22Rv1 (cell line): Measurements from ENCODE around the gene MYO18B.

Source experiments
- H3K27ac ChIP-seq: fragments of 450-650 bp; 2 replicates; pipeline ENCODE4 v1.5.1; 2017
- ZFX ChIP-seq: fragments of 450-650 bp; IDR thresholded peaks from 2 replicates; pipeline ENCODE4 v1.6.1; 2017; ENCODE audit warnings: antibody characterized with exemption, borderline replicate concordance
- TF ChIP-seq, protein P1 (sequence below): fragments of 450-650 bp; IDR thresholded peaks from 2 replicates; pipeline ENCODE4 v1.5.1; 2017; ENCODE audit warnings: mild to moderate bottlenecking

The MYO18B gene

GRCh38 chr22:25841775-25842174, 99.8 kb downstream of the MYO18B start:
- no peak overlapping the region for H3K27ac ChIP-seq
- TF ChIP-seq, protein P1, sequence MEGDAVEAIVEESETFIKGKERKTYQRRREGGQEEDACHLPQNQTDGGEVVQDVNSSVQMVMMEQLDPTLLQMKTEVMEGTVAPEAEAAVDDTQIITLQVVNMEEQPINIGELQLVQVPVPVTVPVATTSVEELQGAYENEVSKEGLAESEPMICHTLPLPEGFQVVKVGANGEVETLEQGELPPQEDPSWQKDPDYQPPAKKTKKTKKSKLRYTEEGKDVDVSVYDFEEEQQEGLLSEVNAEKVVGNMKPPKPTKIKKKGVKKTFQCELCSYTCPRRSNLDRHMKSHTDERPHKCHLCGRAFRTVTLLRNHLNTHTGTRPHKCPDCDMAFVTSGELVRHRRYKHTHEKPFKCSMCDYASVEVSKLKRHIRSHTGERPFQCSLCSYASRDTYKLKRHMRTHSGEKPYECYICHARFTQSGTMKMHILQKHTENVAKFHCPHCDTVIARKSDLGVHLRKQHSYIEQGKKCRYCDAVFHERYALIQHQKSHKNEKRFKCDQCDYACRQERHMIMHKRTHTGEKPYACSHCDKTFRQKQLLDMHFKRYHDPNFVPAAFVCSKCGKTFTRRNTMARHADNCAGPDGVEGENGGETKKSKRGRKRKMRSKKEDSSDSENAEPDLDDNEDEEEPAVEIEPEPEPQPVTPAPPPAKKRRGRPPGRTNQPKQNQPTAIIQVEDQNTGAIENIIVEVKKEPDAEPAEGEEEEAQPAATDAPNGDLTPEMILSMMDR = no peak
- TF ChIP-seq ZFX = no peak

DNA sequence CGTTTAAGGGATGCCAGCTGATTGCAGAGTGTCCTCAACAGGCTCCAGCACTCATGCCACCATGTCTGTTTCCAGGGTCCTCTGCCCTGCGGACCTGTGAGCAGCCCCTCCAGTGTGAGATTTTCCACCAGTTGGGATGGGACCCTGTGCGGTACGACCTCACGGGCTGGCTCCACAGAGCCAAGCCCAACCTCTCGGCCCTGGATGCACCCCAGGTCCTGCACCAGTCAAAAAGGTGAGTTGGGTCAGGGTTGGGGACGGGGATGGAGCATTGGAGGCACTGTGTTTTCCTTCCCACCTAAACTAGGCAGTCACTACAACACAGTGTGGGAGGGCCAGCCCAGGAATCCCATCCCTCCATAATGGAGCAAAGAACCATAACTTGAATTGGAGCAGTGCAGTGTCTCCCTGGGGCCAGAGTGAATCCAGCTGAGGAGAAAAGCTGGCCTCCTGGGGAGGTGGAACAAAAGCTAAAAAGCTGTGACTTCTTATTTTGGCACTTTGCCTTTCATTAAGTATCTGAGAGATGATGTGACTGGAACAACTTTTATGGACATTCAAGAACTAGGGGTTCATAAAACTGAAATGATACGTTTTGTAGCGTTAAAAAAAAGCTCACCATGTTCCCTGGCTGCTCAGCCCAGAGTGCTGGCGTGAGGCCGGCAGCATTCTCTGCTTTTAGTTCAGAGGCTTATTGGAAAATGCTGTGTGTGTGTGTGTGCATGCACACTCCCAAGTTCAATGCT, 101.8 kb downstream of the MYO18B start:
- no peak for TF ChIP-seq ZFX
- TF ChIP-seq, protein P1 = no peak

GRCh38 chr22:25844601-25845000, 102.6 kb downstream of the MYO18B start:
- TF ChIP-seq, protein P1 = no peak
- no peak for TF ChIP-seq ZFX

More for the DNA sequence above, 101.8 kb downstream of the MYO18B start:
- no peak overlapping the region for H3K27ac ChIP-seq

DNA sequence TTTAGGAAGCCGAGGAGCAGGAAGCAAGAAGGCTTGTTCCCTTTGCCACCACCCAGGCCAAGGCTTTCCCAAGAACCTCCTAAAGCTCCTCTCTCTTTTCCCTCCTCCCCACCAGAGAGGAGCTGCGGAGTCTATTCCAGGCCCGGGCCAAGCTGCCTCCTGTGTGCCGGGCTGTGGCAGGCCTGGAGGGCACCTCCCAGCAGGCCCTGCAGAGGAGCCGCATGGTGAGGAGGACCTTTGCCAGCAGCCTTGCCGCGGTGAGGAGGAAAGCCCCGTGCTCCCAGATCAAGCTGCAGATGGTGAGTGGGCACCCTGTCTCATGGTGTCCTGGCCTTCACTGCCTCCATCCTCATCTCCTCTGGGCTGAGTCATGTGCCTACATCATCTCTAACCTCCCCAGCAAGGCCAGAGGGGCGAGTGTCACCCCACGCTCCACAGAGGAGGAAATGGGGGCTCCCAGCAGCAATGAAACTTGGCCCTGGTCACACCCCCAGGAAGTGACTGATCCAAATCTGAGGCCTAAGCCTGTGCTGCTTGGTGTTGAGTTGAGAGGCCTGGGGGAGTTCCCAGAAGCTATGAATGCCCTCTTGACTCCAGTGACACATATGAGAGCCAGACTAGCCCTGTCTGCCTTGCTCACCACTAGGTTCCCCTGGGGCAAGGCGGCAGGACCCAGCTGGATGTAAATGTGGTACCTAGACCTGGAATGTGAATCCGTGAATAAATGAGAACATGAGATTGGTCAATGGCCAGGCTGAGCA, 104.2 kb downstream of the MYO18B start:
- TF ChIP-seq ZFX = no peak
- TF ChIP-seq, protein P1 = no peak

More at GRCh38 chr22:25844601-25845000, 102.6 kb downstream of the MYO18B start:
- no peak overlapping the region for H3K27ac ChIP-seq

DNA sequence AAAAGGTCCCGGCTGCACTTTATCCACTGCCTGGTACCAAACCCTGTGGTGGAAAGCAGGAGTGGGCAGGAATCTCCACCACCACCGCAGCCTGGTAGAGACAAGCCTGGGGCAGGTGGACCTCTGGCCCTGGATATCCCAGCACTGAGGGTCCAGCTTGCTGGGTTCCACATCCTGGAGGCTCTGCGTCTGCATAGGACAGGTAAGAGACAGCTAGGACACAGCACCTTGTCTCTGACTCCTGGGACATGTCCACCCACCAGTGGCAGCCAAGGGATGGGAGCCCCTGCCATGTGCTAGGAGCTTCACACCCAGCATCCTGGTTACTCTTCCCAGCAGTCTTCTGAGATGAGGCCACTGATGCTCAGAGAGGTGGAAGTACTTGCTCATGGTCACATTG, 105.5 kb downstream of the MYO18B start:
- TF ChIP-seq, protein P1 = no peak
- no peak for TF ChIP-seq ZFX
- H3K27ac ChIP-seq = no peak overlapping the region

More for the DNA sequence above, 104.2 kb downstream of the MYO18B start:
- no peak overlapping the region for H3K27ac ChIP-seq

- H3K27ac ChIP-seq = no peak overlapping the region
- TF ChIP-seq ZFX = no peak
- TF ChIP-seq, protein P1 = no peak
Measured at GRCh38 chr22:25848954-25849353, 107.0 kb downstream of the MYO18B start.

DNA sequence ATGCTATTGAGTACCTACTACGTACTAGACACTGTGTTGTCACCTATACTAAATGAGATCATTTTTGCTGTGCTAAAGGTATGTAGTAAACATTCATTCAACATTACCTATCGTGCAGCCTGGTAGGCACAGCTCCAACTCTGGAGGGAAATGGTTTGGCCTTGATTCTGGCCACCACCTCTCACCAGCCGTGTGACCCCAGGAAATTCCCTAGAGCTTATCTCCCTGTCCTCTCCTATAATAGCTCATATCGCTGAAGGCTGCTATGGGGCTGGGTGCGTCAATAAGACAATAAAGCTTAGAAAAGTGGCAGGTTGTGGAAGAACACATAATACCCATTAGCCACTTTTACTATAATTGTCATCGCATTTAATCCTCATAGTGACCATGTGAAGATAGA, 107.5 kb downstream of the MYO18B start:
- no peak for TF ChIP-seq ZFX
- TF ChIP-seq, protein P1 = no peak
- H3K27ac ChIP-seq = no peak overlapping the region
